LHCN-M2 (cell line): ENCODE data around the gene UBE2E2. TPM values are rescaled to one million over a fixed set of nuclear protein-coding genes. Genes with fewer than 3 reads are reported as not detected.

ENCODE experiments used
- DNase-seq: peaks from one replicate; pipeline ENCODE4 v3.0.0-alpha.2; 2012; ENCODE audit warnings: low read depth
- total RNA-seq: library from RNA; depleted of rRNA; stranded (reverse); fragments of >200 nt; gene quantifications from 2 replicates; pipeline ENCODE4 v1.2.3, GENCODE V29; 2014

UBE2E2 gene
- total RNA-seq, 1 experiment from 2014 or later: 32.4 TPM

DNA sequence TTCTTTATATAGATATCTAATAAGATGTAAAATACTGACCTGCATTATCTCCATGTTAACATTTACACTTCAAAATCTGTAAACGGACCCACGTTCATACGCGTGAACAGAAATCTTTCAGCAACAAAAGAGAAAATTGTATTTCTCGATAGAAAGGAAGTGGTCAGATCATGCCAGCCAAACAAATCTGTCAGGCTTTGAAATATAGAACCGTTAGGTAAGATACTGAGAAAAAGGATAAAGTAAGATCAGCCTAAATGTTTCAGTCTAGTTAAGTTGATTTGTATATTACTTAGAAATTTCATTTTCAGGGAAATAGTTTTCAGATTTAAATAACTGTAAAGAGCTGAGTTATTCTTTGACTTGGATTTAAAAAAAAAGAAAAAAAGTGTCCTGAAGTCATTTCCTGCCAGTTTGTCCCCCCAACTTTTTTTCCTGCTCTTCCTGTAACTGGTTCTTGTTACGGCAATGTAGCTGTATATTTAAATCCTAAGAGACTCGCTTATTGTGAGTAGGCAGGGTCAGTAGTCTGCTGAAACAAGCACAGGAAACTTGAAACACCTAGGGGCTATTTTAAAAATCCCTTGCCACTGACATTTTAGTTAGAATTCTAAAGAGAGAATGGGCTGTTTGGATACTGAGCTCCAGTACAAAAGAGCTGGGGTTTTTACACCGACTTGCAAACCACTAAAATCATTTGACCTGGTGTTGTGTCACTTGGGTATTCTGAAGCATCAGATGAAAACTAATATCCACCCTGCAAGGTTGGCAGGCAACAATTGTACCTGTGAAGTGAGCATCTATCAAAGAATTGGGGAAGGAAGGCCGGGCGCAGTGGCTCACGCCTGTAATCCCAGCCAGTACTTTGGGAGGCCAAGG is 237.5 kb downstream of the UBE2E2 start:
- DNase-seq: no peak

DNA sequence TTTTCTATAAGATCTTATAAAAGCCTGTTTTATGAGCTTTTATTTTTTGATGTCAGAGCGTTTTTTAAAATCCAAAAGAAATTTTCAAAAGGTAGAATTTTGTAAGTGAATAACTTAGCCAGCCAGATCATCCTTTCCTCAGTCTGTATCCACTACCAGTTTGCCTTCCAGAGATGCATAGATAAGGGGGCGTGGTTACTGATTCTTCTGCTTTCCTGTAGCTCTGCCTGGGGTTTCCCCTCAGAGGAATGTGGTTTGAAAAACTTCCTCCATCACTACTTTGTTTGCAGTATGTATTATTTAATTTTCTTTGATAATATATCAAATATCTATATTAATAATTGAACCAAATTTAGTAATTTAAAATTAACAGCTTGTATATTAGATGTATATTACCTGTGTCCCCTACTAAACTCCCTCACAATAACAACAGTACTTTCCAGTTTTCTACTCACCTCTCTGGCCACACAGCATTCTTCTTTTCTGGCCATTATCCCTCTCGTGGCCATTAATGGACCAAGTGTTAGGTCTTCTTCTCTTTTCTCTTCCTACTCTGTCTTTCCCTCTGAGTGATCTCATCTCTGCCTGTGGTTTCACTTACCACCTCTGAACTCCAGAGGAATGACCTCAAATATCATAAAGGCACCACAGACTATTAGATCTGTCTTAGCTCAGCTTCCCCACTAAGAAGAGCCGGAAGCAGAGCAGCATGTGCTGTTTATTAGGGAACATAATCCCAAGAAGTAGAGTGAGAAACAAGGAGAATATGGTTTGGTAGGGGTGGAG is 239.7 kb downstream of the UBE2E2 start:
- DNase-seq: peak; percentile 71

DNA sequence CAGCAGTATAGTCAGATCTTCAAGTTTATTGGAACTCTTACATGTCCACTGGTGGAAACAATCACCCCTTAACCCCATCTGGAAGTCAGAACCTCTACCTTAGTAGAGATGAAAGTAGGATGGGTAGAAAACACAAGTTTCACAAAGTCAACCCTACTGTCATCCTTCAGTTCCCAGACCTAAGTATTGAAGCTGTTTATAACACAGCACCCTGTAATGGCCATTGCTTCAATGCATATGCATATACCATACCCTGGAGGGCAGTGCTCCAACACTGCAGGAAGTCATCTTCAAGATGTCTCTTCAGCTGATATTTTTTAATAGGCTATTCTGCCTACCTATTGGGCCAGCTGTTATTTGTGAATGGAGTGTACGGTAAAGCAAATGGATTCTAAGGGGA is 241.3 kb downstream of the UBE2E2 start:
- no peak for DNase-seq

DNA sequence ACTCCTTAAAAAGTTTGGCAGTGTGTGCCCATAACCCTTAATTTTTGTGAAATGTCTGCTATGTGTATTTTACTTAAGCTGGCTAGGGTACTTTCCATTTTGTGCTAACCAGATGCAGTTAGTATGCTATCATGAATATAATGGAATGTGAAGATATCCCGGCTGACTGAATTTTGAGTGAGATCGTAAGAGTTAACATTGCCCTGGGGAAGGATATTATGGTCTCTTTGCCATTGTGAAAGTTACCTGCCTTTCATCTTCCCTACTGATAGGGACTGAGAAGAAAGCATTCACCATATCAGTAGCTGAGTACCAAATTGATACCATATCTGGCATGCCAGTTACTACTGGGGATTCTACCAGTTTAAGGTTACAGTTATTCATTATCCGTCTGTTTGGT is 243.2 kb downstream of the UBE2E2 start:
- DNase-seq: no peak

DNA sequence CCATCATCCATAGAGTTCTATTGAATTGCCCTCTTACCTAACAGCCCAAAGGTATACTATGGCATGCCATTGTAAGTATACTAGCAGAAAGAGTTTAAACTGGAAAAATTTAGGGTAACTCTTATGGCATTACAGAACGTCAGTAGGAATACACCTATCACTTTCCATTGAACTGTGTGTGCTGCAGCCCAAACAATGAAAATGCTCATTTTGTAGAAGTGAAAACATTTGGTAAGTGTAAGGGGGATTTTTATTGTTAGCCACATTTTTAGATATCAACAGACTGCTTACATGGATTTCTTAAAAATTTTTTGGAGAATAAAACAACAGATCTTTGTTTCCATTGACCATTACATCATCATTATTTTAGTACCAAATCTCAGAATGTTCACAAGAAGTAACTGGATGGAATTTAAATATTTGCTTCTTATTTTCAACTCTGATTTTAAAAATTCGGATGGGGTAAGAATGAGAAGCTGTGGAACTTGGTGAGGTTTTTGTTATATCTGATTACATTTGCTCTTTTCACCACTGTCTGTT is 245.9 kb downstream of the UBE2E2 start:
- no peak for DNase-seq

DNA sequence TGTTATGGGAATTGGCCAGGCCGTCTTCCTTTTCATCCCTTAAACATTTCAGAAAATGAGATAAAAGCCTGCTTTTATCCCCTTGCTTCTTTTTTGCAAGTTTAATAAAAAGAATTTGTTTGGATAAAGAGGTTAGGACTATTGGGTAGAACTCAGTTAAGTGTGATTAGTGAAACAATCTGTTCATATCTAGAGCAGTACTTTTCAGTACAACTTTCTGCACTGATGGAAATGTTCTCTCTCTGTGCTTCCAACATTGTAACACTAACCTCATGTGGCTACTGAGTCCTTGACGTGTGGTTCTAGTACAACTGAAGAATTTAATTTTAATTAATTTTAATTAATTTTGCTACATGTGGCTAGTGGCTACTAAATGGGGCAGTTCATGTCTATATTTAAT is 246.9 kb downstream of the UBE2E2 start:
- DNase-seq: no peak

DNA sequence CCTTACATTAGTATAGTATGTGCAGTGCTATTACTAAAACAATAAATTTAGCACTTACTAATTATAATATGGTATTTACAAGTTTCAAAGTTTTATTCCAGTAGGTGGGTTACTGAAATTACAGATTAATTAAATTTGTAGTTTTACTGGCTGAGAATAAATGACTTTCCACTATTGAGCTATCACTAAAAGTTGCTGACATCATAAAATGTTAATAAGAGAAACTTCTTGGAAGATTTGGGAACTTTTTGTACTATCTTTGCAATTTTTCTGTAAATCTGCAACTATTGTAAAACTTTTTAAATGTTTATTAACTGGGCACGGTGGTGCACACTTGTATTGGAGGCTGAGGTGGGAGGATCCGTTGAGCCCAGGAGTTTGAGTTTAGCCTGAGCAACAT is 247.7 kb downstream of the UBE2E2 start:
- no peak for DNase-seq

DNA sequence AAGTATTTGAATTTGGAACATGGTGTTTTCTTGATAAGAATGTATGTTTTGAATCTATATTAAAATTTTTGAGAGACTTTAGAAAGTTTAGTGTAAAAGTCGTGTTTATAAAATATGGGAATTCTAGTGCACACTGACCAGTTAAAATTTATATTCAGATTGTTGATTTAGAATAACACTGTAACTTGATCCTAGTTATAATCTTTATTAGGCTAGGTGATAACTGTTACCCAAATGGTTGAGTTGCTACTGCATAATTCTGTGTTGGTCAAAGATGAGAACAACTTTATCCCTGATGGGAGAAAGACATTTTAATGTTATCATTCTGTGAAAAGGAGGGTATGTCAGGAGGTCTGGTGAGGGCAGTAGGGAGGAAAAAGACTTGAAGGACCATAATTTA is 249.3 kb downstream of the UBE2E2 start:
- no peak for DNase-seq

DNA sequence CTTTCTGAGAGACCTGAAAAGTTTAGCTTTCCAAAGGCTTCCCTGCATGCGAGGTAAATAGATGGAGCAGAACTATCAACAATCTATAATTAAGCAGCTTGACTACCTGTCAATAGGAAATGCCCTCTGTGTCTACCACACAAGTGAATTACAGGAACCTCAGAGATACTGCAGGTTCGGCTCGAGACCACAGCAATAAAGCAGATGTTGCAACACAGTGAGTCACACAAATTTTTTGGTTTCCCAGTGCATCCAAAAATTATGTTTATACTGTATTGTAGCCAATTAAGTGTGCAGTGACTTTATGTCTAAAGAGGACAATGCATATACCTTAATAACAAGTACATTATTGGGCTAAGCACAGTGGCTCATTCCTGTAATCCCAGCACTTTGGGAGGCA is 252.0 kb downstream of the UBE2E2 start:
- peak; percentile 77 for DNase-seq

DNA sequence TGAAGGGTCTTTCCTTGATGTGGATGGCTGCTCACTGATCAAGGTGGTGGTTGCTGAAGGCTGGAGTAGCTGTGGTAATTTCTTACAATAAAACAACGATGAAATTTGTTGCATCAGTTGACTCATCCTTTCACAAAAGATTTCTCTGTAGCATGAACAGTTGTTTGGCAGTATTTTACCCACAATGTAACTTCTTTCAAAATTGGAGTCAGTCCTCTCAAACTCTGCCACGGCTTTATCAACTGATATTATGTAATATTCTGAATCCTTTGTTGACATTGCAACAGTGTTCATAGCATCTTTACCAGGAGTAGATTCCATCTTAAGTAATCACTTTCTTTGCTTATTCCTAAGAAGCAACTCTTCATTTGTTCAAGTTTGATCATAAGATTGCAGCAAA is 252.6 kb downstream of the UBE2E2 start:
- DNase-seq: peak; percentile 82

DNA sequence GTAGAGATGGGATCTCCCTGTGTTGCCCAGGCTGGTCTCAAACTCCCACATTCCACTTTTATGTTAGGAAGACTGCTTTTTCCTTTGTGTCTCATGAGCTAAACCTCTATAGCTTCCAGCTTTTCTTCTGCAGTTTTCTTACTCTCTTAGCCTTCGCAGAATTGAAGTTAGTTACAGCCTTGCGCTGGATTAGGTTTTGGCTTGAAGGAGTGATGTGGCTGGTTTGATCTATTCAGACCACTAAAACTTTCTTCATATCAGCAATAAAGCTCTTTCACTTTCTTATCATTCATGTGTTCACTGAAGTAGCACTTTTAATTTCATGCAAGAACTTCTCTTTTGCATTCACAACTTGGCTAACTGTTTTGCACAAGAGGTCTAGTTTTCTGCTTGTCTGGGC is 254.6 kb downstream of the UBE2E2 start:
- no peak for DNase-seq

DNA sequence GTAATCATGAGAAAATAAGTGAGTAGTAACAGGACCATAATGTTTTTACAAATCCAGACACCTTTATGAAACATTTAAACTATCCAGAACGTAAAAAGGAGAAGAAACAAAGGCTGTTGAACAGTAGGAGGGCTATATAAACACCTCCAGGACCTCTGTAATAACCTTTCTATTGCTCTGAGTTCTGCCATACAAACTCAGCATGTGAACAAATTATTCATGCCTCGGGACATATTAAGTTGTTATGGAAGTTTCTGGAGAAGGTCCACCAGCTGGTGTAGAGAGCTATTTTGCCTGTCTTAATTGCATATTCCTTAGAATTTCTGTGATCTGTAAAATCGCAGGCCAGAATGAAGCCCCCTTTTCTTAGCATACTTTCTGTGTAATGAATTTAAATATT is 256.3 kb downstream of the UBE2E2 start:
- DNase-seq: no peak

DNA sequence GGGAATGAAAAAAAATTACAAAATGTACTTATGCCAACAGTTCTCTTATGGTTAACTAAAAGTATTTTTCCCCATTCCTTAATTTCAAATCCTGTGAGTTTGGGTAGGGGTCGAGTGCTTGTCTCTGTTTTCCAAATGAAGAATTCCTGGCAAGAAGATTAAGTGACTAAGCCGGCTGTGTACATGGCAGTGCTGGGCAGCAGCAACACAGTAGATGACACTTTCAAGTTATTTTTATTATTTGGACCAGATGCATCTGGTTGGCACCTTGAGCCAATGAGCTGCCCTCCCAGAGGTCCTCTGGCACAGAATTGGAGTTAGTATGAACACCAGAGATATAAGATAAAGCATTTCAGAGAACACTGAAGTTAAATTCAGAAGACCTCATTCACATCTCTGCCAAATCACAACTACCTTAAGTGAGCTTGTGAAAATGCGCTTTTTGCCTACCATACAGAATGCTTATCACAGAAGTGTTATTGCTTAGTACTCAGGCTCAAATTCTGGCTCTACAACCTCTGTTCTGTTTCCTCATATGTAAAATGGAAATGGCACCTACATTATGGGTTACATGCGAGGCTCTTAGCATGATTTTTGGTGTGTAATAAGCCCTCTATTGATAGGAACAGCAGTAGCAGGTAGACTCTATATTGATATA is 256.9 kb downstream of the UBE2E2 start:
- no peak for DNase-seq

DNA sequence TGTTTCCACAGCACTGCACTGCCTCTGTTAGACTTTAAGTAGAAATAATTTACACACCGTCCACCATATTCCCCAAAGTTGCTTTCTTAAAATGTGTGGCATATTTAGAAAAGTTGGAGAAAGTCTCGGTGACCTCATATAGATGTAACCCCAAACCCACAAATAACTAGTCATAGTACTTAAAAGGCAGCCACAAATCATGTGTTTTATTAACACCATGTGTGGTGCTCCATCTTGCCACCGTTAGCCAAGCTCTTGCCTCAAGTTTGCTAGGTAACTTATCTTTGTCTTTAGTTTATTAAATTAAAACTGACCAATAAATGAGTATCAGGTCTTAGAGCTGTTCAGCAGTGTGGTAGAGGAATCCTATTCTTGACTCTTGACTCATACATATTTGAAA is 257.9 kb downstream of the UBE2E2 start:
- DNase-seq: peak; percentile 27

DNA sequence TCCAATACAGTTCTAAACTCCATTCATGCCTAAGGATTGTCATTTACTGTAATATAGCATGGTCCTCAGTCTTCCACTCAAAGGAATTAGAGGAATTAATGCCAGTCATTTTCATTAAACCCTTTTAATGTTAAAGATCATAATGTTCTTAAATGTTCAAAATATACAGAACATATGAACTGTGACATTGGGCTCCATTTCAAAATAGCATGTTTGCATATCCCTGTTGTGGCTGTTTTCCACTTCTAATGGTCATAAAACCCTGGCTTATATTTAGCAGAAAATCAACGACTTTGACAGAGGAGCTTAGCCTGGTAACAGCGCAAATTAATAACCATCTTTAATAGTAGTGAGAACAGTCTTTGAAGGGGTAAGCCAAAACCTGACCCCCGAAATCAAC is 260.7 kb downstream of the UBE2E2 start:
- no peak for DNase-seq

DNA sequence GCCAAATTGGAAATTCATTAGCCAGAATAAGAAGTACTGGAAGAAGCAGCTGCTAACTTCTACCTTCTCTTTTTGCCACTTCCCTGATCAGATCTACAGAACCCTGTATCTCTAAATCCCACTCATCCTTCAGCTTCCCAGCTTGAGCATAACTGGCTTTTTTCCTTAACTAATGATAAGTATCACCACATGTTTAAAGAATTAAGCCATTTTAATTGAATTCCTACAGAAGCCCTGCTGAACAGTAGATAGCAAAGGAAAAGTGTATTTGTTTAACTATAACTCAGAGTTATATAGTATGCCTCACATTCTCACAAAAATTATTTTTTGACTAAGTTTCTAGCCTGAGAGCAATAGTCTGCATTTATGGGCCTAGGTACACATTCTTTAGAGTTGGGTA is 262.4 kb downstream of the UBE2E2 start:
- DNase-seq: no peak

DNA sequence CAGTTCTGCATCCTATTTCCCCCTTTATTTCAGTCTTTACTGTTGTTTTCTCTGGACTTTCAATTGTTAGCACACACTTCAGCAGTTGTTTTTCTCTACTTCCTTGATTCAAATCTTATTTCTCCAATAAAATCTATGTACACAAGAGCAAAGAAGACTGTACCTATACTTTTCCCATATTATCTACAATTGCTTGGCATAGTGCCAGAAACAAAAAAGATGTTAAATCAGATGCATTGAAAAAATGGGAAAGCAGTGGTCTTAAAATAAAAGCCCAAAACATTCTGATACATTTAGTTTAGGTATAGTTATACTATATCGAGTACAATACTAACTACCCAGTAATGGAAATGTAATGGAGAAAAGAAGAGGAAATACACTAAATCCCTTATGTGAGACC is 265.1 kb downstream of the UBE2E2 start:
- no peak for DNase-seq

DNA sequence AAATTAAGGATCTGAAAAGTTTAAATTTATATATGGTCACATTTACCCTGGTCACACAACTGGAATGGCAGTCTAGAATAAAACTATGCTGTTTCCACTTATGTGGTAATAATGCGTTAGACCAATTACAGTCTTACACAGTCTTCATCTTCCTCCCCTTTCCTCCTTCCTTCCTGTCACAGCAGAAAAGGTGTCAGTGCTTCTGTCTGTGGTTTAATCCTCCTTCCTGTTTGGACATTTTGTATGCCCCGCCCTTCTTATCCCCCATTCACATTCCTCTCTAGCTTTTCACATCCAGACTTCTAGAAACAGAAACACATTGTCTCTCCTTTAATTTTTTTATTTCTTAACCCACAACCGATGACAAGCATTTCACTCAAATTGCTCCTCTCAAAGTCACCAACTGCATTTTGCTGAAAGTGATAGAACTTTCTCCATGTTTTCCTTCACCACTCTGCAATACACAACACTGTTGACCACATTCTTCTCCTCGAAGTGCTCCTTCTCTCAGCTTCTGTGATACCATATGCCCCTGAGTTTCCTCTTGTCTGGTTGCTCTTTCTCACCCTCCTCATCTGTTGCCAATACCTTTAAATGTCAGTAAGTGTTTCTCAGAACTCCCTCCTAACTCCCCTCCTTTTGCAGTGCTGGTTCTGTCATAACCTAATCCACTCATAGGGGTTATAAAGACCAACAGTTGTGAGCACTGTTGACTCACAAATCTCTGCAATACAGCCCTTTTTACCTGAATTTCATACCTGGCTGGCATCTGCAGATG is 271.6 kb downstream of the UBE2E2 start:
- no peak for DNase-seq

DNA sequence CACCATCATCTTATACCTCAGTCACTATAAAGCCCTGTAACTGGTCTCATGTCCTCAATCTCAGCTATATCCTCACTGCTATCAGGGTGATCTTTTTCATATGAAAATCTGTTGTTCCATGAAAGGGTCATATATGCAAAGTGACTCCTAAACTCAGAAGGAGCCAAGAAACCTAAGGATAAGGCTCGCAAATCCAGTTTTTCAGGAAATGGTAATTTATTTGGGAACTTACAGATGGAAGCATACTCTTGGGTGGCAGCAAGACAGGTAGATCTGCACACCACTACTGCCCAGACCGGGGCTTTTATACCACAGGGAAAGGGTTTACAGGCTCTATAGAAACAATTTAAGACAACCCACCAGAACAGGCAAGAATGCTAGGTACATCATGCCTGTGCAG is 272.3 kb downstream of the UBE2E2 start:
- no peak for DNase-seq

DNA sequence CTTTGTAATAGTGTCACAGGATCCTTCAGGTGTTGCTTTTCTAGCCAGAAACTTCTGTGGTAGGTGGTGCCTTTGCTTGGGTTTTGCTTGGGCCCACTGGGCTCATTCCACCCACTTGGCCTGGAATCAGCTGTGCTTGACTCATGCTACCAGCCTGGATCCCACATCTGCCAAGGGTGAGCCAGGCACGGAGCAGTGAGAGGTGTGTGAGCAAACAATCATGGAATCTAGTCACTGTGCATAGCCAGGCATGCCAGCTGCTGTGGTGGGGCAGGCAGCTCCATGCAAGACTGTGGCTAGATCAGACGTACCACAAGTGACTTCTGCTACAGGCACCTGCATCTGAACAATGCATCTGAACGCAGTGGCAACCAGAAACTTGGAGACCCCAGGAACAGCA is 275.9 kb downstream of the UBE2E2 start:
- DNase-seq: no peak

DNA sequence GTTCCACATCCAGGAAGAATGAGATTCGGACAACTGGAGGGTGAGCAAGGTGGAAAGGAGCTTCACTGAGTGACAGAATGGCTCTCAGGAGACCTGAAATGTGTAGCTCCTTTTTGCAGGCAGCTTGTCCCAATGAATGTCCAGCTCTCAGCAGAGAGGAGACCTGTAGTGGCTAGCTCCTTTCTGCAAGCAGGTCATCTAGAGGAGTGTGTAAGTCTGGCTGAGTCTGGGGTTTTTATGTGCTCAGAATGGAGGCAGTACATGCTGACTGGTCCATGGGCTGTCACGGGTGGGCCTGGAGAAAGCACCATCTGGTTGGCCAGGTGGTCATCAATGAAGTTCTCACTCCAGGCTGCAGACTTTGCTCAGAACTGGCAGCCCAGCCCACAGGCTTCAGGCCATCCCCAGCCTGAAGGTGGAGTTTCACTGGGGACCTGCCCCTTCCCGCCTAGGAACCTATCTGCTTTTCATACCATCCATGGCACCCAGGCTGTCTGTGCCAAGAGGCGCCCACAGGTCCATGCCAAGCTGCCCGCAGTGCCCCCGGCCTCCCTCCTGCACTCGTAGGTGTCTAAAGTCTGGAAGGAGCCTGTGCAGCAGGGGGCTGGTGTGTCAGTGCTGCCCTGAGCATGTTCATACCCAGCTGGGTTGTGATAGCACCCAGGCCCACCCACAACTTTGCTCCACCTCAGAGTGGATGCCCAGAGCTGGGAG is 276.6 kb downstream of the UBE2E2 start:
- DNase-seq: no peak
